ENCODE measurements around the gene RSL1D1. TPM values are rescaled to one million over a fixed set of nuclear protein-coding genes. Genes with fewer than 3 reads are reported as not detected.

The RSL1D1 gene
- total and polyA plus RNA-seq, 9 of the 15 experiments (the other 6 are each of a cell fraction or from before 2014, with no cell fraction given) = 259 to 753 (median 373) TPM

DNA sequence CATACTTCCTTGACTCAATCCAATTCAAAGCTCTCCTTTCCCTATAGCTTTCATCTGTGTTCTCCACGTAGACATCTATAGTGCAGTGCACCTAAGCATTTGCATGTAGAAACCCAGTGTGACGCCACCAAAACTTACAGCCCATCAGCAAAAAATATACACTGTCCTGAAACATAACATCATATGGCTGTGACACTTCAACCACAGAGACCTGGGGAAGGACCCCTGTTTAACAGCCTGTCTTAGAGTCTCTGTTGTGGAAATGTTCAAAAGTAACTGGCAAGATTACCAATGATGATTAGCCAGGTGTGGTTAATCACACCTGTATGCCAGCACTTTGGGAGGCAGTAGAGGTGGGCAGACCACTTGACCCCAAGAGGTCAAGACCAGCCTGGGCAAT, 42.2 kb upstream of the RSL1D1 start (continued):
- TF ChIP-seq, protein P1, sequence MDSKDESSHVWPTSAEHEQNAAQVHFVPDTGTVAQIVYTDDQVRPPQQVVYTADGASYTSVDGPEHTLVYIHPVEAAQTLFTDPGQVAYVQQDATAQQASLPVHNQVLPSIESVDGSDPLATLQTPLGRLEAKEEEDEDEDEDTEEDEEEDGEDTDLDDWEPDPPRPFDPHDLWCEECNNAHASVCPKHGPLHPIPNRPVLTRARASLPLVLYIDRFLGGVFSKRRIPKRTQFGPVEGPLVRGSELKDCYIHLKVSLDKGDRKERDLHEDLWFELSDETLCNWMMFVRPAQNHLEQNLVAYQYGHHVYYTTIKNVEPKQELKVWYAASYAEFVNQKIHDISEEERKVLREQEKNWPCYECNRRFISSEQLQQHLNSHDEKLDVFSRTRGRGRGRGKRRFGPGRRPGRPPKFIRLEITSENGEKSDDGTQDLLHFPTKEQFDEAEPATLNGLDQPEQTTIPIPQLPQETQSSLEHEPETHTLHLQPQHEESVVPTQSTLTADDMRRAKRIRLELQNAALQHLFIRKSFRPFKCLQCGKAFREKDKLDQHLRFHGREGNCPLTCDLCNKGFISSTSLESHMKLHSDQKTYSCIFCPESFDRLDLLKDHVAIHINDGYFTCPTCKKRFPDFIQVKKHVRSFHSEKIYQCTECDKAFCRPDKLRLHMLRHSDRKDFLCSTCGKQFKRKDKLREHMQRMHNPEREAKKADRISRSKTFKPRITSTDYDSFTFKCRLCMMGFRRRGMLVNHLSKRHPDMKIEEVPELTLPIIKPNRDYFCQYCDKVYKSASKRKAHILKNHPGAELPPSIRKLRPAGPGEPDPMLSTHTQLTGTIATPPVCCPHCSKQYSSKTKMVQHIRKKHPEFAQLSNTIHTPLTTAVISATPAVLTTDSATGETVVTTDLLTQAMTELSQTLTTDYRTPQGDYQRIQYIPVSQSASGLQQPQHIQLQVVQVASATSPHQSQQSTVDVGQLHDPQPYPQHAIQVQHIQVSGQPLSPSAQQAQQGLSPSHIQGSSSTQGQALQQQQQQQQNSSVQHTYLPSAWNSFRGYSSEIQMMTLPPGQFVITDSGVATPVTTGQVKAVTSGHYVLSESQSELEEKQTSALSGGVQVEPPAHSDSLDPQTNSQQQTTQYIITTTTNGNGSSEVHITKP (IDR thresholded peaks at IDR 0.05; ENCODE audit: partially characterized antibody) = no peak
- TF ChIP-seq RHOXF2B (CRISPR knock-in tag; conservative IDR thresholded peaks at IDR 0.05) (no peak), CBX8 (IDR thresholded peaks at IDR 0.05; ENCODE audit: borderline replicate concordance, extremely low read depth, low read depth, low read length, poor library complexity, severe bottlenecking) (no peak), MGA (IDR thresholded peaks at IDR 0.05) (no peak), SMC3 (conservative IDR thresholded peaks at IDR 0.05; ENCODE audit: insufficient read depth, low read depth, low read length) (no peak), SAFB2 (IDR thresholded peaks at IDR 0.05; ENCODE audit: borderline replicate concordance, low read depth, low read length, severe bottlenecking) (no peak)
- TF ChIP-seq, protein P2, sequence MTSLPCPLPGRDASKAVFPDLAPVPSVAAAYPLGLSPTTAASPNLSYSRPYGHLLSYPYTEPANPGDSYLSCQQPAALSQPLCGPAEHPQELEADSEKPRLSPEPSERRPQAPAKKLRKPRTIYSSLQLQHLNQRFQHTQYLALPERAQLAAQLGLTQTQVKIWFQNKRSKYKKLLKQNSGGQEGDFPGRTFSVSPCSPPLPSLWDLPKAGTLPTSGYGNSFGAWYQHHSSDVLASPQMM (CRISPR knock-in tag; IDR thresholded peaks at IDR 0.05) = no peak

Measured in K562 (cell line).